IMR-90 (cell line): ENCODE measurements around the gene NEO1.

Source experiments
- BHLHE40 ChIP-seq: fragments of 150-350 bp; IDR thresholded peaks from 2 replicates; pipeline ENCODE4 v1.6.1; 2016; ENCODE audit warnings: mild to moderate bottlenecking, low read depth, low read length
- CEBPB ChIP-seq: IDR thresholded peaks from 2 replicates; pipeline ENCODE4 v1.6.1; 2012; ENCODE audit warnings: low read depth, low read length, improper control_type of control experiment
- CTCF ChIP-seq: conservative IDR thresholded peaks from 2 replicates; pipeline ENCODE4 v1.5.1; 2012; ENCODE audit warnings: mild to moderate bottlenecking, low read depth, low read length, improper control_type of control experiment
- FOS ChIP-seq: fragments of 150-350 bp; IDR thresholded peaks from 2 replicates; pipeline ENCODE4 v1.6.1; 2016; ENCODE audit warnings: low read depth, low read length
- MXI1 ChIP-seq: IDR thresholded peaks from 2 replicates; pipeline ENCODE4 v1.6.1; 2012; ENCODE audit warnings: low read depth, mild to moderate bottlenecking, low read length, moderate library complexity, borderline replicate concordance
- POLR2A ChIP-seq: IDR thresholded peaks from 2 replicates; pipeline ENCODE4 v1.6.1; 2012; ENCODE audit warnings: mild to moderate bottlenecking, low read depth, low read length
- SMC3 ChIP-seq: fragments of 150-350 bp; IDR thresholded peaks from 2 replicates; pipeline ENCODE4 v1.6.1; 2016; ENCODE audit warnings: low read depth, mild to moderate bottlenecking, antibody characterized with exemption, low read length, moderate library complexity
- USF2 ChIP-seq: fragments of 150-350 bp; IDR thresholded peaks from 2 replicates; pipeline ENCODE4 v1.6.1; 2017; ENCODE audit warnings: mild to moderate bottlenecking, antibody characterized with exemption, low read length, low read depth

- TF ChIP-seq CTCF: no peak
- no peak for TF ChIP-seq SMC3
- no peak for TF ChIP-seq MXI1
- TF ChIP-seq POLR2A: no peak
- no peak for TF ChIP-seq USF2
- TF ChIP-seq BHLHE40: no peak
- TF ChIP-seq CEBPB: no peak
- no peak for TF ChIP-seq FOS
Observed at GRCh38 chr15:73313861-73314260, 261.6 kb downstream of the NEO1 start.
